ENCODE results near the gene MOSPD3. TPM values are rescaled to one million over a fixed set of nuclear protein-coding genes. Genes with fewer than 3 reads are reported as not detected.
"Not testable (repeated sequence)": the region's sequence is repeated elsewhere in the genome, so short reads cannot be mapped to it uniquely, and the experiment has no call there.

The MOSPD3 gene
- total and polyA plus RNA-seq, 2 of the 8 experiments (the other 6 are each of a cell fraction or from before 2014, with no cell fraction given) = 20.7 to 21.4 TPM

DNA sequence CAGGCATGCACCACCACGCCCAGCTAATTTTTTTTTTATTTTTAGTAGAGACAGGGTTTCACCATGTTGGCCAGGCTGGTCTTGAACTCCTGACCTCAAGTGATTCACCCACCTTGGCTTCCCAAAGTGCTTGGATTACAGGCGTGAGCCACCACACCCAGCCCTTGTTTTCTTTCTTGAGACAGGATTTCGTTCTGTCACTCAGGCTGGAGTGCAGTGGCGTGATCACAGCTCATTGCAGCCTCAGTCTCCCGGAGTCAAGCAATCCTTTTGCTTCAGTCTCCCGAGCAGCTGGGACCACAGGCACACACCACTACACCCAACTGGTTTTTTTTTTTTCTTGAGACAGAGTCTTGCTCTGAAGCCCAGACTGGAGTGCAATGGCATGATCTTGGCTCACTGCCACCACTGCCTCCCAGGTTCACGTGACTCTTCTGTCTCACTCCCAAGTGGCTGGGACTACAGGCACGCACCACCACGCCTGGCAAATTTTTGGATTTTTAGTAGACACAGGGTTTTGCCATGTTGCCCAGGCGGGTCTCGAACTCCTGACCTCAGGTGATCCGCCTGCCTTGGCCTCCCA lies 49.9 kb downstream of the MOSPD3 start:
- not testable (repeated sequence) for H3K14ac ChIP-seq (ENCODE audit: insufficient read length)
- CTCF ChIA-PET (ENCODE audit: partially characterized antibody) = interaction anchor here (0.8 to 2.4 kb wide), 6 partner anchors 10 to 76 kb away, joined by 3 to 8 read pairs (median 6); partner anchors contain the start of genes FBXO24, GNB2 and LRCH4

More for the DNA sequence above, 49.9 kb downstream of the MOSPD3 start:
- not testable (repeated sequence) for H2AFZ ChIP-seq (ENCODE audit: low read length); H3K27ac ChIP-seq (ENCODE audit: low read depth, low read length); H3K4me2 ChIP-seq (ENCODE audit: insufficient read depth in 1 of 2, low read depth in 2 of 2, low read length in 2 of 2); H3K4ac ChIP-seq (replicated peaks; ENCODE audit: insufficient read length, low read depth, low read length); H4K20me1 ChIP-seq (replicated peaks in 1 of 2; ENCODE audit: control insufficient read depth in 1 of 2, insufficient read depth in 2 of 2, low read length in 2 of 2); H3K23me2 ChIP-seq (ENCODE audit: low read depth, low read length); H4K8ac ChIP-seq (ENCODE audit: extremely low read depth, insufficient read depth, low read length); H3K27me3 ChIP-seq (replicated peaks in 1 of 4; ENCODE audit: control insufficient read depth in 3 of 4, extremely low read depth in 1 of 4, insufficient read depth in 3 of 4, low read length in 3 of 4); H2BK15ac ChIP-seq (ENCODE audit: low read length); H3K4me1 ChIP-seq (replicated peaks in 1 of 4; ENCODE audit: control insufficient read depth in 3 of 4, insufficient read depth in 4 of 4, low read length in 3 of 4); H3K79me2 ChIP-seq (ENCODE audit: control insufficient read depth in 1 of 2, insufficient read depth in 2 of 2, low read length in 2 of 2); FAIRE-seq; H3K56ac ChIP-seq (replicated peaks; ENCODE audit: insufficient read length, low read depth, low read length); H2AK5ac ChIP-seq (ENCODE audit: low read depth, low read length); H2BK120ac ChIP-seq (replicated peaks; ENCODE audit: low read depth, low read length); H4K91ac ChIP-seq (replicated peaks; ENCODE audit: insufficient read length, low read length); H3K4me3 ChIP-seq (ENCODE audit: extremely low read depth in 1 of 4, insufficient read depth in 2 of 4, low read depth in 3 of 4, low read length in 4 of 4); H3K23ac ChIP-seq (ENCODE audit: insufficient read length); H2BK12ac ChIP-seq (ENCODE audit: low read depth, low read length); H3K9ac ChIP-seq (replicated peaks in 1 of 4; ENCODE audit: extremely low read depth in 1 of 4, low read depth in 3 of 4, low read length in 3 of 4); DNase-seq (ENCODE audit: low read depth in 1 of 2, low spot score in 2 of 2); H3K18ac ChIP-seq (ENCODE audit: extremely low read depth, low read length); H3K9me3 ChIP-seq (ENCODE audit: insufficient read depth in 2 of 2, low read depth in 1 of 2, low read length in 1 of 2); H2BK20ac ChIP-seq (ENCODE audit: low read length); H3K36me3 ChIP-seq (ENCODE audit: control insufficient read depth in 2 of 4, insufficient read depth in 4 of 4, low read length in 3 of 4); H3K79me1 ChIP-seq (ENCODE audit: low read depth, low read length); H2BK5ac ChIP-seq (ENCODE audit: low read depth, low read length); H4K5ac ChIP-seq (ENCODE audit: insufficient read length, low read depth, low read length)
- POLR2A ChIA-PET (ENCODE audit: partially characterized antibody) = interaction anchor here (0.6 to 1.6 kb wide), 3 partner anchors 10 to 968 kb away, joined by 3 to 5 read pairs (median 4); no protein-coding TSS in a partner anchor
- WGBS, 2 experiments (ENCODE audit: extremely low coverage in 1 of 2, insufficient coverage in 1 of 2, insufficient read length in 1 of 2, insufficient replicate concordance in 2 of 2, low coverage in 1 of 2, low lambda C conversion rate in 2 of 2, missing lambda C conversion rate in 1 of 2) = 92% methylated on average over 12 of the region's 12 CpGs; no CpG with 5 or more reads in 1 of the 2 experiments

Small RNAs within 50 kb of the gene (small RNA-seq; reads per million reads assigned to genes)
- gene SAP25 (ENCODE audit: insufficient read depth) = not detected

Other genes starting within 250 kb of the MOSPD3 start
- 7.3 and 7.6 TPM in 2 replicates for gene PILRA, start 239.1 kb upstream of the MOSPD3 start, total RNA-seq (2021; fragmentation: NEBNext Ultra II Directional; extraction: Animal tissue kit (Norgen Biotek cat#: 25700))
- 10.6 and 14.6 TPM in 2 replicates for gene PILRA, start 239.1 kb upstream of the MOSPD3 start, polyA plus RNA-seq (2011; rRNA removed)
- gene ZCWPW1, start 183.8 kb upstream of the MOSPD3 start, total RNA-seq (2021; fragmentation: NEBNext Ultra II Directional; extraction: Animal tissue kit (Norgen Biotek cat#: 25700)) = 1.4 and 2.7 TPM in 2 replicates
- gene ZCWPW1, start 183.8 kb upstream of the MOSPD3 start, polyA plus RNA-seq (2011; rRNA removed) = 0.51 and 0.75 TPM in 2 replicates
- gene MEPCE, start 182.7 kb upstream of the MOSPD3 start, total RNA-seq (2021; fragmentation: NEBNext Ultra II Directional; extraction: Animal tissue kit (Norgen Biotek cat#: 25700)) = 48.8 and 51.2 TPM in 2 replicates
- gene MEPCE, start 182.7 kb upstream of the MOSPD3 start, polyA plus RNA-seq (2011; rRNA removed) = 22.8 and 25.8 TPM in 2 replicates
- gene PPP1R35, start 176.0 kb upstream of the MOSPD3 start, total RNA-seq (2021; fragmentation: NEBNext Ultra II Directional; extraction: Animal tissue kit (Norgen Biotek cat#: 25700)) = 53.8 and 58.2 TPM in 2 replicates
- 52.3 and 78.4 TPM in 2 replicates for gene PPP1R35, start 176.0 kb upstream of the MOSPD3 start, polyA plus RNA-seq (2011; rRNA removed)
- 0.33 TPM in 1 of 2 replicates, not detected in the other for gene SPACDR, start 148.3 kb upstream of the MOSPD3 start, total RNA-seq (2021; fragmentation: NEBNext Ultra II Directional; extraction: Animal tissue kit (Norgen Biotek cat#: 25700))
- 0.26 and 0.31 TPM in 2 replicates for gene SPACDR, start 148.3 kb upstream of the MOSPD3 start, polyA plus RNA-seq (2011; rRNA removed)
- gene TSC22D4, start 133.3 kb upstream of the MOSPD3 start, total RNA-seq (2021; fragmentation: NEBNext Ultra II Directional; extraction: Animal tissue kit (Norgen Biotek cat#: 25700)) = 20.3 and 24.1 TPM in 2 replicates
- gene TSC22D4, start 133.3 kb upstream of the MOSPD3 start, polyA plus RNA-seq (2011; rRNA removed) = 13.2 and 22.4 TPM in 2 replicates
- gene NYAP1, start 128.6 kb upstream of the MOSPD3 start, total RNA-seq (2021; fragmentation: NEBNext Ultra II Directional; extraction: Animal tissue kit (Norgen Biotek cat#: 25700)) = 4.5 and 4.6 TPM in 2 replicates
- 1.9 and 5.0 TPM in 2 replicates for gene NYAP1, start 128.6 kb upstream of the MOSPD3 start, polyA plus RNA-seq (2011; rRNA removed)
- 7.6 TPM in 2 replicates for gene AGFG2, start 73.3 kb upstream of the MOSPD3 start, total RNA-seq (2021; fragmentation: NEBNext Ultra II Directional; extraction: Animal tissue kit (Norgen Biotek cat#: 25700))
- gene AGFG2, start 73.3 kb upstream of the MOSPD3 start, polyA plus RNA-seq (2011; rRNA removed) = 11.2 and 15.9 TPM in 2 replicates
- gene SAP25, start 38.6 kb upstream of the MOSPD3 start, total RNA-seq (2021; fragmentation: NEBNext Ultra II Directional; extraction: Animal tissue kit (Norgen Biotek cat#: 25700)) = 5.4 and 5.8 TPM in 2 replicates
- 3.6 and 8.2 TPM in 2 replicates for gene SAP25, start 38.6 kb upstream of the MOSPD3 start, polyA plus RNA-seq (2011; rRNA removed)
- gene LRCH4, start 26.4 kb upstream of the MOSPD3 start, total RNA-seq (2021; fragmentation: NEBNext Ultra II Directional; extraction: Animal tissue kit (Norgen Biotek cat#: 25700)) = 34.5 and 36.6 TPM in 2 replicates
- 15.5 and 36.5 TPM in 2 replicates for gene LRCH4, start 26.4 kb upstream of the MOSPD3 start, polyA plus RNA-seq (2011; rRNA removed)
- gene FBXO24, start 26.2 kb upstream of the MOSPD3 start, total RNA-seq (2021; fragmentation: NEBNext Ultra II Directional; extraction: Animal tissue kit (Norgen Biotek cat#: 25700)) = 0.35 and 0.59 TPM in 2 replicates
- gene FBXO24, start 26.2 kb upstream of the MOSPD3 start, polyA plus RNA-seq (2011; rRNA removed) = 0.57 and 0.83 TPM in 2 replicates
- 69.2 and 70.6 TPM in 2 replicates for gene PCOLCE, start 10.2 kb upstream of the MOSPD3 start, total RNA-seq (2021; fragmentation: NEBNext Ultra II Directional; extraction: Animal tissue kit (Norgen Biotek cat#: 25700))
- gene PCOLCE, start 10.2 kb upstream of the MOSPD3 start, polyA plus RNA-seq (2011; rRNA removed) = 21.5 and 46.6 TPM in 2 replicates
- gene TFR2, start 29.0 kb downstream of the MOSPD3 start, total RNA-seq (2021; fragmentation: NEBNext Ultra II Directional; extraction: Animal tissue kit (Norgen Biotek cat#: 25700)) = 4.9 and 5.7 TPM in 2 replicates
- 4.6 and 6.0 TPM in 2 replicates for gene TFR2, start 29.0 kb downstream of the MOSPD3 start, polyA plus RNA-seq (2011; rRNA removed)
- 1.7 and 2.1 TPM in 2 replicates for gene ACTL6B, start 43.9 kb downstream of the MOSPD3 start, total RNA-seq (2021; fragmentation: NEBNext Ultra II Directional; extraction: Animal tissue kit (Norgen Biotek cat#: 25700))
- gene ACTL6B, start 43.9 kb downstream of the MOSPD3 start, polyA plus RNA-seq (2011; rRNA removed) = 4.5 and 4.6 TPM in 2 replicates
- 157 and 160 TPM in 2 replicates for gene GNB2, start 61.2 kb downstream of the MOSPD3 start, total RNA-seq (2021; fragmentation: NEBNext Ultra II Directional; extraction: Animal tissue kit (Norgen Biotek cat#: 25700))
- gene GNB2, start 61.2 kb downstream of the MOSPD3 start, polyA plus RNA-seq (2011; rRNA removed) = 260 and 351 TPM in 2 replicates
- 95.0 and 99.3 TPM in 2 replicates for gene GIGYF1, start 81.7 kb downstream of the MOSPD3 start, total RNA-seq (2021; fragmentation: NEBNext Ultra II Directional; extraction: Animal tissue kit (Norgen Biotek cat#: 25700))
- 24.1 and 44.8 TPM in 2 replicates for gene GIGYF1, start 81.7 kb downstream of the MOSPD3 start, polyA plus RNA-seq (2011; rRNA removed)
- gene POP7, start 93.6 kb downstream of the MOSPD3 start, total RNA-seq (2021; fragmentation: NEBNext Ultra II Directional; extraction: Animal tissue kit (Norgen Biotek cat#: 25700)) = 92.5 and 96.7 TPM in 2 replicates
- 135 and 205 TPM in 2 replicates for gene POP7, start 93.6 kb downstream of the MOSPD3 start, polyA plus RNA-seq (2011; rRNA removed)
- gene EPO, start 107.9 kb downstream of the MOSPD3 start, total RNA-seq (2021; fragmentation: NEBNext Ultra II Directional; extraction: Animal tissue kit (Norgen Biotek cat#: 25700)) = 0.48 and 0.95 TPM in 2 replicates
- gene EPO, start 107.9 kb downstream of the MOSPD3 start, polyA plus RNA-seq (2011; rRNA removed) = 0.42 and 0.67 TPM in 2 replicates
- gene ZAN, start 121.1 kb downstream of the MOSPD3 start, total RNA-seq (2021; fragmentation: NEBNext Ultra II Directional; extraction: Animal tissue kit (Norgen Biotek cat#: 25700)) = 0.04 TPM in 1 of 2 replicates, not detected in the other
- 0.02 and 0.05 TPM in 2 replicates for gene ZAN, start 121.1 kb downstream of the MOSPD3 start, polyA plus RNA-seq (2011; rRNA removed)
- gene EPHB4, start 215.0 kb downstream of the MOSPD3 start, total RNA-seq (2021; fragmentation: NEBNext Ultra II Directional; extraction: Animal tissue kit (Norgen Biotek cat#: 25700)) = 113 and 122 TPM in 2 replicates
- 85.0 and 141 TPM in 2 replicates for gene EPHB4, start 215.0 kb downstream of the MOSPD3 start, polyA plus RNA-seq (2011; rRNA removed)
- 40.1 and 40.7 TPM in 2 replicates for gene SLC12A9, start 240.2 kb downstream of the MOSPD3 start, total RNA-seq (2021; fragmentation: NEBNext Ultra II Directional; extraction: Animal tissue kit (Norgen Biotek cat#: 25700))
- 31.4 and 54.0 TPM in 2 replicates for gene SLC12A9, start 240.2 kb downstream of the MOSPD3 start, polyA plus RNA-seq (2011; rRNA removed)